CD4-positive, alpha-beta T cell treated with Interferon gamma for 1 hour (primary cell): ENCODE data around the gene NBL1.
"Not testable (repeated sequence)": the region's sequence is repeated elsewhere in the genome, so short reads cannot be mapped to it uniquely, and the experiment has no call there.

ENCODE experiments used
- DNase-seq: peaks from one replicate; pipeline ENCODE4 v3.0.0-alpha.2; 2020

The NBL1 gene

DNA sequence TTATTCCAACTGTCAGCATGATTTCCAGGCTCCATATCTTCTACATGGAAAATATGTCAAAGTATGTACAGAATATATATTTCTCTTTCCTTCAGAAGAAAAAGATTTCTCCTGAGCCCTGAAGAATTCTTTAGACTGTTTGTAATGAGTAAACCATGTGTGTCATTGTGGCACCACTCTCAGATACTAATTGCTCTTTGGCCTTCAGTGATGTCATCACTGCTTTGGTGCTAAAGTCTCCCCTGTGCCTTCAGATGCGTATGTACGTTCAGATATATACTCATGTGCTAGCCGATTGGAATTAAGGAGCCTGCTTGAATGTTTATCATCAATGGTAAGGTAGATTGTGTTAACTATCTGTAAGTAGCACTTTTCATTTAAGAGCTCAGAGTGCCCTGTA is 20.6 kb upstream of the NBL1 start:
- DNase-seq = no peak

DNA sequence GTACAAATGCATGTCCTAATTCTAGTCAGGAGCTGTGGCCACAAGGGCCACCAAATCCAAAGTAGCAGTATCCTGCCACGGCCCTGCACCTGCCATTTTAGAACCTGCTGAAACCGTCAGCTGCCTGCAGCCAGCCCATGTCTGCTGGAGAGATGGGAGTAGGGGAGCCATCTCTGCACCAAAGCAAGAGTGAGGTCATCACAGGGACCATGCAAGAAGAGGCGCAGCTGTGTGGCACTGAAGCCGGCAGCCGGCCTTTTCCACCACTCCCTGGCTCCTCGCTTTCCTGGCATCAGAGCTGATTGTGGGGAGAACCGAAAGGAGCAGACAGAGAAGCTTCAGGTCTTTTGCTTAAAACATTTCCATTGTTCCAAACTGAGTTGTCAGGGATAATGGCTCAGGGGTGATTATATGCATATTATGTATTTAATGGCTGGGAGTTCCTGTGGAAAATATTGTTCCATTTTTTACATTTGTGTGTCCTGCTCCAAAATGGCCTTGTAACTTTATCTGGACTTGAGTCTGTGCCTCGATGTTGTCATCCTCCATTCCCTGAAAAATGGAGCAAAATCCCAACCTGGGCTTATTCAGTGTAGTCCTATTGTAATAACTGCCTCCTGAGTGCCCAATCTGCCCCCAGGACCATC is 18.7 kb upstream of the NBL1 start:
- DNase-seq = no peak

DNA sequence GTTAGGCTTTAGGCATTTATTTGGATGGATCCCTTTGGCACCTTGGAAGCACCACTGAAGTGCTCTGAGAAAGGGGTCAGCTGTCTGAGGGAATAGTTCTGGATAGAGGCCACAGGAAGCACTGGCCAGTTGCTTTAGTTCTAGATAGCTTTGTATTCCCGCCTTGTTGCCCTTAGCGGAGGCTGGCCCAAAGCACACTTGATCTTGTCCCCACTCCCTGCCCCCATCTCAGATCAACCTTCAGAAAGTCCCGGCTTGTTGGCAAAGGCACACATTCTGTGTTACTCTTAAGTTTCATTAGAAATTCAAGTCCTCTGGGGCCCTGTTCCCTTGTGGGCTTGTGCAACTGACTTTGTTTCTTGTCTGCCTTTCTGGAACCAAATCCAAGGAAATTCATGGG is 15.2 kb upstream of the NBL1 start:
- no peak for DNase-seq

DNA sequence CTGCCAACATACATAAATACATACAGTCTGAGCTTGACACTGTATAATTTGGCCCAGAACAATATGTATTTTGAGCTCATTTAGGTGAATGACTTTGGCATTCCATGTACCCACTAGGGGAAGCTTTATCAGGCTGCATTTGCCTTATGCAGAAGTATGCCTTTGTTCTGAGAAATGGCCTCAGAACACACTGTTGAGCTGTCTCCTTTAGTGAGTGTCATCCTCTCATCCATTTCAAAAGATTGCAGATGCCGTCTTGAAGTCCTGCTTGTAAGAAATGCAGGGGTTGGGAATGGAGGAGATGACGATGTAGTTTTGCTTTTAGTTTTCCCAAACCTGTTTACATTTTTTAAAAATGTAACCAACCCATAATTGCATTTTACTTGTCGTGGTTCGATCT is 14.8 kb upstream of the NBL1 start:
- DNase-seq = no peak

DNA sequence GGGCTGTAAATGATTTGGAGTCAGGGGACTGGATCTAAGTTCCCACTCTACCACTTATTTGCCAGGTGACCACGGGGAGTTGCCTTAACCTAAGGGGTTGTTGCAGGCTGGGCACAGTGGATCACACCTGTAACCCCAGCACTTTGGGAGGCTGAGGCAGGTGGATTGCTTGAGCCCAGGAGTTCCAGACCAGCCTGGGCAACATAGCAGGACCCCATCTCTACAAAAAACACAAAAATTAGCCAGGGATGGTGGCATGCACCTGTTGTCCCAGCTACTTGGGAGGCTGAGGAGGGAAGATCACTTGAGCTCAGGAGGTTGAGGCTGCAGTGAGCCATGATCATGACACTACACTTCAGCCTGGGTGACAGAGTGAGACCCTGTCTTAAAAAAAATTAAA is 13.9 kb upstream of the NBL1 start:
- DNase-seq = not testable (repeated sequence)

DNA sequence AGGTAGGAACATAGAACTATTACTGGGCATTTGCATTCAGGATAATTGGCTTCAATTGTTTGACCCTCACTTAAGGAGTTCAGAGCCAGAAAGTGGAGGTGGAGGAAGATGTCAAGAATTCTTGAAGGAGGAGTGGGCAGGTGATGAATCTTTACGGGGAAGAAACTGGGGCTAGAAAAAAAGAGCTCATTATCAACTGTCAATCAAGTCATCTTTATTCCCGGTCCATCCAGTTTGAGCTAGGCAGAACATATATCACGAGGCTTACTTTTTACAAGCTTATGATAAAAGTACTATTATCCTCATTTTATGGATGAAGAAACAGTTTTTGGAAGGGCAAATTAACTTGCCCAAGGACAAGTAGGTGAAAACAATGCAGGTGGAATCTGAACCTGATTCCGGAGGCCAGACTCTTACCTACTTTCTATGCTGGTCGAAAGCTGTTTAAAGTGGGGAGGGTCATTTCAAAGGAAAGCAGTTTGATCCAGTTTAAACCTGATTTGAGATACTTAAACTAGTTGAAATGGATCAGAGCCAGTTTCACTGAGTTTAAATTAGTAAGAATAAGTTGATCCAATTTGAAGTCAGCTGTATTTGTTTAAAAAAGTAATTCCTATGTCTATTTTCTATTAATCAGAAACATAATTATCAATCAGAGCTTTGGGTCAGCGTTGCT is 13.3 kb upstream of the NBL1 start:
- DNase-seq = no peak

DNA sequence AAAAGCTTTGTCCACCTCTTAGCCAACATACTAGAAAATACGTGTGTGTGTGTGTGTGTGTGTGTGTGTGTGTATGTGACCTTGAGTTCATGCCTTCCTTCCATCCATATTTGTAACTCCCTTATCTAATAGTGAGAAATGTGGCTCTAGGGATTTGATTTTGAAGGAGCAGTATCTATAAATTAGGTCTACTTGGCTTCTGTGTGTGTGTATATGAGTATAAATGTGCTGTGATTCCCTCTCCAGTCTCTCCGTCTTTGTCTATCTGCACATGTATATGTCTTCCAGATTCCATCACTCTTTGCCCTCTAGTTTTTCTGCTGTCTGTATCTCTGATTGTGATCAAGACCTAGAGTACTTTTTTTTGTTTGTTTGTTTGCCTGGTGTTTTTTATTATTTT is 11.9 kb upstream of the NBL1 start:
- no peak for DNase-seq

DNA sequence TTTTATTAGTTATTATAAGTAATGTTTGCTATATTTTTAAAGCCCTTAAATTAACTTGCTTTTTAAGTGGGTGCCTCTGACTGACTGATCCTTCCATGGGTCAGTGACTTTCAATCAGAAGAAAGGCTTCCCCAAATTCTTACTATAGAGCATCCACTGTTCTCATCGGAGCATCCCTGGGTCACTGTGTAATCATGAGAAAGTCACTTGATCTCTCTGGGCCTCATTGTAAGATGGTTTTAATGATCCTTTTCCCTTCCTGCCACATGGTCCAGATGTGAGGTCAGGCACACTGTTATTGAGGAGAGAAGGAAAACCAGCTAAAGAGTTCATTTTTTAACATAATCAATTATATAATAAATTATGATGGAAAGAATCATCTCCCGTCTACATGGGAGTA is 11.0 kb upstream of the NBL1 start:
- DNase-seq = no peak

DNA sequence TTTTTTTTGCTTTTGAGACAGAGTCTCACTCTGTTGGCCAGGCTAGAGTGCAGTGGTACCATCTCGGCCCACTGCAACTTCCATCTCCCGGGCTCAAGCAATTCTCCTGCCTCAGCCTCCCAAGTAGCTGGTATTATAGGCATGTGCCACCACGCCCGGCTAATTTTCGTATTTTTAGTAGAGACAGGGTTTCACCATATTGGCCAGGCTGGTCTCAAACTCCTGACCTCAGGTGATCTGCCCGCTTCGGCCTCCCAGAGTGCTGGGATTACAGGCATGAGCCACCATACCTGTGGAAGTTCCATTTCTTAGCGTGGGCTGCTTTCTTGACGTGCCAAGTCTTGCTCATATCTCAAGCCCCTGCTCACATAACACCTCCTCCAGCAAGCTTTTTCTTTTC is 9.0 kb upstream of the NBL1 start:
- not testable (repeated sequence) for DNase-seq

DNA sequence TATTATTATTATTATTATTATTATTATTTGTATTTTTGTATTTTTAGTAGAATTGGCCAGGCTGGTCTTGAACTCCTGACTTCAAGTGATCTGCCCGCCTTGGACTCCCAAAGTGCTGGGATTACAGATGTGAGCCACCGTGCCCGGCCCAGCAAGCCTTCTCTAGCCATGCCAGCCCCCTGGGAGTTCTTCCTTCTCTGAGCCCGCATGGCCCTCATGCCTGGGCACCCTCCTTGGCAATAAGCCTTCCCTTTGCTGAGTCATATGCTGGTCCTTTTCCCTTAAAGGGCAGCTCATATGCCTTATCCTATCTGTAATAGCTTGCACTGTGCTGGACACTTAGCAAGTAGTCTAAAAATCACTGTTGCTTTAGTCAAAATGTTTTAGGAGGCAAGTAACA is 8.5 kb upstream of the NBL1 start:
- DNase-seq = no peak

DNA sequence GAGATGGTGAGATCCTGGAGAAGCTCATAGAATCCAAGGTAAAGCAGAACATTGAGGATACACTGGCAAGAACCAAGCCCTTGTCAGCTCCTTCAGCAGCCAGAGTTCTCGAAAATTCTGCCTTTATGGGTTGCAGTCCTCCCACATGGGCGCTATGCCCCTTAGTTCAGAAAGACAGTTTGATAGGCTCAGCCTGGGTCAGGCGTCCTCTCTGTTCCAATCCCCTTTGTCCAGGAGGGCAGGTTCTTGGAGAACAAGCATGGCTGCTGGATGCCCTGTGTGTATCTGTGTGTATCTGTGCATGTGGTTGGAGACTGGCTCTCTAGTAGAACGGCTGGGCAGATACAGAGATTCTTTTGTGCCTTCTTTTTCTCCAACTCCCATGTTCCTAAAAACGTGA is 8.0 kb upstream of the NBL1 start:
- DNase-seq = no peak

DNA sequence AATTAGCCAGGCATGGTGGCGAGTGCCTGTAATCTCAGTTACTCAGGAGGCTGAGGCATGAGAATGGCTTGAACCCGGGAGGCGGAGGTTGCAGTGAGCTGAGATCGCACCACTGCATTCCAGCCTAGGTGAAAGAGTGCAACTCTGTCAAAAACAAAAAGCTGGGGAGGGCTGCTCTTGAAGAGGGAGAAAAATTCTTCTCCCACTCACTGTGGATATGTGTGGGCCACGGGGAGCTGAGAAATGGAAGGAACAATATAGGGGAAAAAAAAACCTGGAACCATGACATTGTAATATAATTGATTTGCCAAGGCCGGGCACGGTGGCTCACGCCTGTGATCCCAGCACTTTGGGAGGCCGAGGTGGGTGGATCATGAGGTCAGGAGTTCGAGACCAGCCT is 7.4 kb upstream of the NBL1 start:
- not testable (repeated sequence) for DNase-seq

DNA sequence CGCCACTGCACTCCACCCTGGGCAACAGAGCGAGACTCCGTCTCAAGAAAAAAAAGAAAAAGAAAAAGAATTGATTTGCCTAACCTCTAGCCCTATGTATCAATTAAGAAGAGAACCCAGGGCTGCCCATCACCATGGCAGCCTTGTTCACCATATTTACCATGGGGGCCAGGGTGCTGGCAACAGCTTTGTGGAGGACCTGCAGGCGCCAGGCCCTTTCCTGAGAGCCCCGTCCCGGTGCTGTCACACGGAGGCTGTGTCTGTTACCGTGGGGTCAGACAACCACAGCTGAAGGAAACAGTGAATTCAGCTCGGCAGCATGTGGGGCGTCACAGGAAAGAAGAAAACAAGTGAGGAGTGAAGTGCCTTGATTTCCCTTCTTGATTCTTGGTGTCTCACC is 6.5 kb upstream of the NBL1 start:
- no peak for DNase-seq

DNA sequence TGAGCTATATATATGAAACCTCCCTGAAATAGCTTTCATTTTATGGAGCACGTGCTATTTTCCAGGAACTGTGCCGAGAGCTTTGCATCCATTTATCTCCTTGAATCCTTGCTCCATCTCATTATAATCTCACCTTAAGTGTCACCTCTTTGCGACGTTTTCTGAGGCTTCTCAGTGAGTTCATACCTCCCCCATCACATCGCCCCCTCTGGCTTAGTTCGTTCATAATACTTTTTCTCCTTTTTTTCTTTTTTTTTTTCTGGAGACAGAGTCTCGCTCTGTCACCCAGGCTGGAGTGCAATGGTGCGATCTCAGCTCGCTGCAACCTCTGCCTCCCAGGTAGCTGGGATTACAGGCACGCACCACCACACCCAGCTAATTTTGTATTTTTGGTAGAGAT is 4.9 kb upstream of the NBL1 start:
- not testable (repeated sequence) for DNase-seq

DNA sequence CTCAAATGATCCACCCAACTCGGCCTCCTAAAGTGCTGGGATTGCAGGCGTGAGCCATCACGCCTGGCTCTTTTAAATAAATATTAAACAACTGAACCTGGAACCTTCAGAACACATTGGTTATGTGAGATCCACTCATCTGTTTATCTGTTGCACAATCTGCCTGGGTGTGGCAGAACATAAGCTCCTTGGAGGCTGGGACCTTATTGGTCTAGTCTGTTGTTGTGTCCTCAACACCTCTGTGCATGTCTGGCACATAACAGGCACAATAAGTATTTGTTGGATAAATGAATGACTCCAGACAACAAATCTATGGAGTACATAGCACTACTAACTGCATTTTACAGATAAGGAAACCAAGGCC is 4.1 kb upstream of the NBL1 start:
- DNase-seq = no peak

DNA sequence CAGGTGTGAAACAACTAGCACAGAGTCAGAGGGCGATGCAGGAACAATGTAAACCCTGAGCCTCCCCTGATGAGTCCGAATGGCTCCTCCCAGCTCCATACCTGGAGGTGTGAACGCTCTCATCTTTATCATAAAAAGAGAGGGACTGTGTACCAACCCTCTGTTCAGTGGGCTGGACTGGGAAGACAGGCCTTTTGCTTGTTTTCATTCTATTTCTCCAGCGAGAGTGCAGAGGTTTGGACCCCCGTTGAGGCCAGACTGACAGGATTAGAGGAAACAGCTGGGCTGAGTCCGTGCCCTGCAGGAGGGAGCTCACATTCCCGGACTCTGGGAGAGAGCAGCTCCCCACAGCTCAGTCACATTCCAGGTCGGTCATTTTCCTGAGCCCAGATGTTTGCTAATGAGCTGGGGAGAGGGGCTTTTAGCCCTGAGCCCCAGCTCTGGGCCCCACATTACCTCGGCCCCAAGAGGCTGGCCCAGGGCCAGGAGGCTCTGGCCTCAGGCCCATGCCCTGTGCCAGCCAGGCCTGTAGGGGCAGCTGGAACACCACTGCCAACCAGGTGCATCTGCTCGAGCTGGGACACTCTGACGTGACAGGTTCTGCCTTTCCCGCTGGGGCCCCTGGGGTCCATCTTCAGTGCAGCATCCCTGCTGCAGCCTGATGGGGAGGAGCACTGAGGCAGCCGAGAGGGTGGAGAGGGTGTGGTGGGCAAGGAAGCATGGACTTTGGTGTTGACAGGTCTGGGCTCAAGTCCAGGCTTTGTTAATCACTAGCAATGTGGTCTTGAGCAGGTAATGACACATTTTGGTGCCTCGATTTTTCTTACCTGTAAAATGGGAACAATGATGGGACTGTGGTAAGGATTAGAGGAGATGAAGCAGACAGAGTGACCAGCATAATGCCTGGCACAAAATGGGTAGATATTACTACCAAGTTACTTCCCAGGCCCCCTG is 3.5 kb upstream of the NBL1 start:
- no peak for DNase-seq

DNA sequence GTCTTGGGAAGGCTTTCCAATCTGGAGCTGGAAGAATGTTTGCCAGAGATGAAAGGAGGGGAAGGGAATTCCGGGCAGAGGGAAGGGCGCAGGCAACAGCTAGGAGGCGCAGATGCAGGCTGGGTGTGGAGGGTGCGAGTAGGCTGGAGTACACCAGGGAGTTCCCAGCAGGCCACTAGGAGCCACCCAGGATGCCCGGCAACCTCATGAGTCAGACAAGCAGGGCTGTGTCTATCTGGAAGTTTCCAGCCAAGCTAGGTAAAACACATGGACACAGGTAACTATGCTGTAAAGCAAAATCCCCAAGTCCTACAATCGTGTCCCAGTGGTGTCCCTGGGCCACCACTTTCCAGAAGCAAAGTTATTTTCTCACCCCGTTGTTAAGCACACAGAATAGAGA is 990 bp upstream of the NBL1 start:
- no peak for DNase-seq

DNA sequence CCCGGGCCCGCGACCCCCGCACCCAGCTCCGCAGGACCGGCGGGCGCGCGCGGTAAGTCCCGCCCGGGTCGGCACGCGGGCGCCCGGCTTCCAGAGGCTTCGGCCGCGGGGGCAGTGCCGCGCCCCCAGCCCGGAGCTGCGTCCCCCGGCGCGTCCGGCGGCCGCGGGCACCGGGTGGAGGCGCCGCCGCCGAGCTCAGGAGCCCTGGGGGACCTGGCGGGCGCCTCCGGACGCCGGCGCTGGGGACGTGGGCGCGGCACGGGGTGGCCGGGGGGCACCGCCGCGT is 227 bp downstream of the NBL1 start:
- no peak for DNase-seq

DNA sequence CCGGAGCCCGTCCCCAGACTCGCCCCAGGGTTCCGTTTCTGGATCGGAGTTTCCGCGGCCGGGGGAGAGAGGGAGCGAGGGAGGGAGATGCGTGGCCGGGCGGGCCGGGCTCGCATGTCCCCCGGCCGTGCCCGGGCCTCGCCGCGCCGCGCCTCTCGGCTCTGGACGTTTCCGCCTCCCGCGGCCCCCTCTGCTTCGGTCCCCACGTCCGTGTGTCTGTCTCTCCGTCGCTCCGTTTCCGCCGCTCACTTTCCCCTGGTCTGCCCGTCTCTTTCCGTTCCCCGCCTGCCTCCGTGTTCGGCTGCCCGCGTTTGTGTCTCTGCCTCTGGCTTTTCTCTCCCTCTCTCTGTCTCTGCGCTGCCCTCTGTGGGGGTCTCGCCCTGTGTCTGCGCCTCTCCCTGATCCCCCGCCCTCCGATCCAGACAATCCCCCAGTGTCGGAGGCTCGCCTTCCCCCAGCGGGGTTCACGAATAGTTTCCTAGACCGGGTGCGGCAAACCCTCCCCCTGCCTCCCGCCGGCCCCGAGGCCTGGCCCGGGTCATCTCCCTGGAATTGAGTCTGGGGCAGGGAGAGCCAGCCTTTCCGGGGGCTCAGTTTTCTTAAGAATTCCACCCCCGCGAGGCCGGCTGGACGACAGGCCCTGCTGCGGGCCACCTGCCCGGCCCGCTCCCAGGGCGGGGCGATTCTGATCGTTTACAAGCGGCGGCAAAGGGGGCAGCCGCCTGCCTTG is 735 bp downstream of the NBL1 start:
- peak; percentile 32 for DNase-seq

DNA sequence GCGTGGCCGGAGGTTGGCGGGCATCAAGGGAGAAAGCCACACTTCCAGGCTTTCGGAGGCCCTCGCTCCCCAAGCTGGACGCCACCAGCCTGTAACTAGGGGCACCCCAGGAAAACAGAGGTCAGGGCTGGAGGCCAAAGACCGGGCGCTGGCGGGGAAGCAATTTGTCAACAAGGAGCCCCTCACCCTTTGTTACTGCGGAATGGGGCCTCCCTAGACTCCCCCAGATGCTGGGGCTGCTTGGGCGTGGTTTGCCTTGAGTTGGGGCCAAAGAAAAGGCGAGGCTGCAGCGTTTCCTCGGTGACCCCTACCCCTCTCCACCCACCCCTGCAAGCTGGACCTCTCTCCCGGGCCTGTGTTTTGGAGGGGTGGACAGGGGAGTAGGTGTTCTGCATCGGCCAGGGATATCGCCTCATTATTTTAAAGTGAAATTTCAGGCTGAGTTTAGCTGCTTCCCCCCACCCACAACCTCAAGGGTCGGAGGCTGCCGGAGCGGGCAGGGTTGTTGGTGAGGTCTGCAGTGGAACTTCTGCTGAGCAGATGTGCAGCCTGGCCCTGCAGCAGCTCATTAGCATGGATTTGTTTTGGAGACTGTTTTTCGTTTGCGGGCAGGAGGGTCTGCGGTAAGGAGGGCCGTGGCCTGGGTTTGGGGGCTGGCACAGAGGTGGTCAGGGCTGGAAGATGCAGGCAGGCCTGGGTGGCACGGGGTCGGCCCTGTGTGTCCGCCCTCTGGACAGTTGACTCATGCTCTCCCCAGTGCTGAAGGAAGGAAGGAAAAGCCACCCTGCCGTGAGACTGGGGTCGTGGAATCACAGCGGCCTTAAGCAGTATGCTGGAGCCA is 1.5 kb downstream of the NBL1 start:
- DNase-seq = no peak

DNA sequence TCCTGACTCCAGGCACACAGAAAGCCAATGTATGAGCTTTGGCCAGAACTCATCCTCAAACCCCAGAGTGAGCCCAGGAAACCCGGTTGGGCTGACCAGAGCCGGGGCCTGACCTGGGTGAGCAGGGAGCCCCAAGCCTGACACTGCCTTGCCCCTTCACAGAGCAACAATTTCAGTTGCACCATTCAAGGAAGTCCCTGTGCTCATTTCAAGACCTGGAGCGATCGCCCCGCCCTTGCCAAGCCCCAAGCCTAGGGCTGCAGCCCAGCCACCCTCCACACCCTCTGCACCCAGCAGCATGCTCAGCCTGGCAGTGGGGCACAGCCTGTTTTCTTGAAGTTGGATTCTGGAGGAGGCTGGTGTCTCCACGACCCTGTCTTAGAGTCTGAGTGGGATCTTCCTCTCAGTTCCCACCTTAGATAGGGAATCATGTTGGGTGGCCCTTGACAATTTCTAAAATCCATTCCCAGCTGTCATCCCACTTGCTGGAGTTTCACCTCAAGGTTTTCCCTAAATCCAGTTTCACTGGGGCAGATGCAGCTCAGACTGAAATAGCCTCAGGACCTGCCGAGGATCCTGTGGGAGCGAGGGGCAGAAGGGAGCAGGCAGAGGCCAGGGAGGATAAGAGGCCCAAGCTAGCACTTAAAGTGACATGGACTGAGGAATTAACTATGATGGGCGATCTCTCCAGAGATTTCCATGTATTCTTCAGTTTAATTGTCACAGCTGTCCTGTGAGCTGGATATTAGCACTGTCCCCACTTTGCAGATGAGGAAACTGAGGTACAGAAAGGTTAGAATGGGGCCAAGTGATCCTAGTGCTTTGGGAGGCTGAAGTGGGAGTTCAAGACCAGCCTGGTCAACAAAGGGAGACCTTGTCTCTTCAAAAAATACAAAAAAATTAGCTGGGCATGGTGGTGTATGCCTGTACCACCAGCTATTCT is 2.5 kb downstream of the NBL1 start:
- DNase-seq = no peak
